GM19468 (cell line): ENCODE data around the gene CDK5.
A peak's percentile ranks its signal among the peaks of the same experiment; 100 is the strongest.

Experiments used
- ATAC-seq: cut with Tn5 transposase; IDR thresholded peaks from one replicate; pipeline ENCODE4 v1.9.1; 2021; ENCODE audit warnings: mild to moderate bottlenecking, moderate library complexity, moderate number of reproducible peaks; ENCODE audit not compliant: unreplicated experiment; ENCODE audit errors: extremely low read depth

Gene CDK5

GRCh38 chr7:151087245-151088018 is 29.7 kb upstream of the CDK5 start:
- ATAC-seq: no peak

- no peak for ATAC-seq
Observed at GRCh38 chr7:151086802-151087244, 29.1 kb upstream of the CDK5 start.

GRCh38 chr7:151085691-151086620 is 28.3 kb upstream of the CDK5 start, which contains the start of gene AGAP3:
Gene AGAP3, plus strand, starts transcription at chr7:151086475. Its CDS starts 267 bp downstream, at chr7:151086742.
- no peak for ATAC-seq

- ATAC-seq: no peak
Observed at GRCh38 chr7:151085329-151085690, 27.6 kb upstream of the CDK5 start.

GRCh38 chr7:151083824-151084160 is 26.1 kb upstream of the CDK5 start:
- ATAC-seq: no peak

- ATAC-seq: peak; percentile 21
Observed at GRCh38 chr7:151083071-151083823, 25.6 kb upstream of the CDK5 start, which contains the start of gene TMUB1. Gene TMUB1, minus strand, starts transcription at chr7:151083493. Its CDS starts 930 bp downstream, at chr7:151082563.

- ATAC-seq: no peak
Observed at GRCh38 chr7:151082141-151083070, 24.7 kb upstream of the CDK5 start.

GRCh38 chr7:151081170-151082101 is 23.7 kb upstream of the CDK5 start:
- no peak for ATAC-seq

GRCh38 chr7:151080522-151081169 is 22.9 kb upstream of the CDK5 start, which contains the start of gene FASTK:
Gene FASTK, minus strand, starts transcription at chr7:151080809. Its CDS starts 43 bp downstream, at chr7:151080766.
- peak; percentile 88 for ATAC-seq

GRCh38 chr7:151080067-151080521 is 22.4 kb upstream of the CDK5 start:
- no peak for ATAC-seq

GRCh38 chr7:151079199-151079910 is 21.7 kb upstream of the CDK5 start:
- no peak for ATAC-seq

GRCh38 chr7:151078233-151079040 is 20.7 kb upstream of the CDK5 start:
- no peak for ATAC-seq

- no peak for ATAC-seq
Observed at GRCh38 chr7:151077705-151078232, 20.1 kb upstream of the CDK5 start.

- ATAC-seq: no peak
Observed at GRCh38 chr7:151076863-151077704, 19.4 kb upstream of the CDK5 start.

GRCh38 chr7:151075978-151076426 is 18.3 kb upstream of the CDK5 start:
- no peak for ATAC-seq
